Left lung (tissue), 10 donors: Measurements from ENCODE around the gene KIZ. TPM values are rescaled to one million over a fixed set of nuclear protein-coding genes. Genes with fewer than 3 reads are reported as not detected.

Source experiments
- ATAC-seq: fragments of 200-7000 bp; cut with Tn5 transposase; one replicate; pipeline ENCODE4 v1.9.1; 2020; ENCODE audit warnings: moderate library complexity
- DNase-seq, 4 donors: peaks; one replicate each; pipeline ENCODE4 v3.0.0-alpha.2; 2013 to 2020
- H3K27ac ChIP-seq, 2 donors: fragments of 200-600 bp; sonication (generic) in 1 of 2; one replicate each; pipeline versions ENCODE4 v1.5.0 to v1.8.0; 2020 to 2021
- H3K27me3 ChIP-seq, 2 donors: fragments of 200-600 bp; sonication (generic) in 1 of 2; one replicate each; pipeline versions ENCODE4 v1.5.0 to v1.8.0; 2020 to 2021
- H3K36me3 ChIP-seq, 2 donors: fragments of 200-600 bp; sonication (generic) in 1 of 2; one replicate each; pipeline versions ENCODE4 v1.5.0 to v1.8.0; 2020 to 2021
- H3K4me1 ChIP-seq, 2 donors: fragments of 200-600 bp; one replicate each; pipeline ENCODE4 v1.8.0; 2021
- H3K4me3 ChIP-seq, 2 donors: fragments of 200-600 bp; sonication (generic) in 1 of 2; one replicate each; pipeline versions ENCODE4 v1.5.0 to v1.8.0; 2020 to 2021; ENCODE audit warnings: mild to moderate bottlenecking in 1 of 2
- H3K9me3 ChIP-seq, 2 donors: fragments of 200-600 bp; sonication (generic) in 1 of 2; one replicate each; pipeline versions ENCODE4 v1.5.0 to v1.8.0; 2020 to 2021
- CTCF ChIP-seq, 2 donors: fragments of 200-600 bp; sonication (generic) in 1 of 2; IDR thresholded peaks; one replicate each; pipeline versions ENCODE4 v1.5.0 to v1.8.0; 2021; ENCODE audit warnings: antibody characterized with exemption in 2 of 2
- intact Hi-C, 2 donors: fragments of 100-400 bp; cut with DNase I; formaldehyde crosslinking; loops; one replicate each; pipeline versions ENCODE4 v1.11.2 to v1.14.2; 2022
- polyA plus RNA-seq, 6 donors: library from polyadenylated mRNA; unstranded; fragments of 120-200 nt; gene quantifications; one replicate each; pipeline ENCODE4 v1.2.1, GENCODE V29; 2013; ENCODE audit not compliant: insufficient read length in 6 of 6
- total RNA-seq, 2 donors: library from RNA; stranded (reverse); fragmentation: NEBNext Ultra II Directional; extraction: Animal tissue kit (Norgen Biotek cat#: 25700); gene quantifications; one replicate each; pipeline ENCODE4 v1.2.1, GENCODE V29; 2021
- donor health status: DM: no; HTN: yes; CAD: no.
- donor health status: DM: no; HTN: no; CAD: no.

Gene KIZ
- total and polyA plus RNA-seq, 8 donors: 10.4 to 30.6 (median 25.2) TPM

GRCh38 chr20:21266191-21266536 is 140.3 kb downstream of the KIZ start:
- ATAC-seq (no peak), DNase-seq (no peak)
- no peaks in the 10 kb centered on the region for H3K36me3 ChIP-seq
- no peak overlapping the region for H3K4me3 ChIP-seq
- H3K9me3 ChIP-seq: no peaks in the 10 kb centered on the region
- no peak overlapping the region for H3K27ac ChIP-seq
- no peaks in the 10 kb centered on the region for H3K4me1 ChIP-seq
- intact Hi-C loops: no loop called here
- H3K27me3 ChIP-seq: no peaks in the 10 kb centered on the region
- TF ChIP-seq CTCF (IDR thresholded peaks at IDR 0.05): no peak

GRCh38 chr20:21269772-21270171 is 143.9 kb downstream of the KIZ start:
- DNase-seq (no peak), ATAC-seq (no peak)
- H3K36me3 ChIP-seq: no peaks in the 10 kb centered on the region
- H3K4me3 ChIP-seq: no peak overlapping the region
- TF ChIP-seq CTCF (IDR thresholded peaks at IDR 0.05): no peak
- H3K27ac ChIP-seq: no peak overlapping the region
- H3K9me3 ChIP-seq: no peaks in the 10 kb centered on the region
- peaks cover 0 to 3% of the 10 kb centered on the region in 2 donors for H3K27me3 ChIP-seq
- no peaks in the 10 kb centered on the region for H3K4me1 ChIP-seq
- intact Hi-C loops: no loop called here

GRCh38 chr20:21270806-21271205 is 144.9 kb downstream of the KIZ start:
- intact Hi-C loops: no loop called here
- H3K27ac ChIP-seq: no peak overlapping the region
- no peaks in the 10 kb centered on the region for H3K4me1 ChIP-seq
- DNase-seq: no peak
- no peaks in the 10 kb centered on the region for H3K36me3 ChIP-seq
- peaks cover 0 to 10% of the 10 kb centered on the region in 2 donors for H3K27me3 ChIP-seq
- no peak overlapping the region for H3K4me3 ChIP-seq
- ATAC-seq: no peak
- H3K9me3 ChIP-seq: no peaks in the 10 kb centered on the region
- no peak for TF ChIP-seq CTCF (IDR thresholded peaks at IDR 0.05)

GRCh38 chr20:21272279-21272678 is 146.4 kb downstream of the KIZ start:
- Histone ChIP-seq H3K36me3 (no peaks in the 10 kb centered on the region), H3K27ac (no peak overlapping the region)

GRCh38 chr20:21272679-21273078 is 146.8 kb downstream of the KIZ start:
- Histone ChIP-seq H3K27me3 (peaks cover 0 to 10% of the 10 kb centered on the region in 2 donors), H3K4me3 (no peak overlapping the region), H3K4me1 (no peaks in the 10 kb centered on the region), H3K36me3 (no peaks in the 10 kb centered on the region), H3K9me3 (no peaks in the 10 kb centered on the region), H3K27ac (no peak overlapping the region)
- intact Hi-C loops: no loop called here
- ATAC-seq: no peak
- TF ChIP-seq CTCF (IDR thresholded peaks at IDR 0.05): no peak
- no peak for DNase-seq

More at GRCh38 chr20:21272279-21272678, 146.4 kb downstream of the KIZ start:
- H3K4me3 ChIP-seq: no peak overlapping the region
- peaks cover 0 to 10% of the 10 kb centered on the region in 2 donors for H3K27me3 ChIP-seq
- intact Hi-C loops: no loop called here
- H3K4me1 ChIP-seq: no peaks in the 10 kb centered on the region
- no peak for ATAC-seq
- no peak for DNase-seq
- no peaks in the 10 kb centered on the region for H3K9me3 ChIP-seq
- no peak for TF ChIP-seq CTCF (IDR thresholded peaks at IDR 0.05)
